ENCODE results near the gene NDN. TPM values are rescaled to one million over a fixed set of nuclear protein-coding genes. Genes with fewer than 3 reads are reported as not detected.
A peak's percentile ranks its signal among the peaks of the same experiment; 100 is the strongest.

The NDN gene
- polyA plus RNA-seq, 1 donor from 2014 or later: 517 TPM

- Histone ChIP-seq H2AFZ (ENCODE audit: low read depth, low read length) (no peak overlapping the region), H3K36me3 (ENCODE audit: insufficient read depth, low read length) (no peaks in the 10 kb centered on the region), H3K9me2 (ENCODE audit: insufficient read depth, low read length) (no peaks in the 10 kb centered on the region), H3K9me3 (ENCODE audit: low read length) (no peaks in the 10 kb centered on the region), H3K9ac (ENCODE audit: low read length) (peak overlapping the region; percentile 89), H3K27ac (ENCODE audit: low read length) (peak overlapping the region; percentile 82), H3F3A (ENCODE audit: insufficient read depth, low read length, poor library complexity, severe bottlenecking) (no peaks in the 10 kb centered on the region), H3K4me2 (ENCODE audit: low read length) (peak overlapping the region; percentile 29), H4K20me1 (ENCODE audit: insufficient read depth) (no peaks in the 10 kb centered on the region), H3K27me3 (ENCODE audit: insufficient read depth, low read depth, low read length) (no peaks in the 10 kb centered on the region), H3K4me3 (ENCODE audit: low read length) (peak overlapping the region; percentile 83), H3K79me2 (replicated peaks; ENCODE audit: insufficient read depth, low read length) (peaks cover 11% of the 10 kb centered on the region)
- TF ChIP-seq MXI1 (conservative IDR thresholded peaks at IDR 0.05; ENCODE audit: poor library complexity, severe bottlenecking) (no peak), EP300 (conservative IDR thresholded peaks at IDR 0.05; ENCODE audit: poor library complexity, severe bottlenecking) (no peak), REST (IDR thresholded peaks at IDR 0.05; ENCODE audit: borderline replicate concordance) (no peak), SMC3 (conservative IDR thresholded peaks at IDR 0.05; ENCODE audit: poor library complexity) (no peak), RAD21 (conservative IDR thresholded peaks at IDR 0.05) (no peak), POLR2AphosphoS5 (IDR thresholded peaks at IDR 0.05) (no peak), CTCF (IDR thresholded peaks at IDR 0.05; ENCODE audit: poor library complexity, severe bottlenecking) (no peak), EZH2 (IDR thresholded peaks at IDR 0.05; ENCODE audit: borderline replicate concordance, insufficient read depth, low read length, poor library complexity, severe bottlenecking) (no peak), TAF1 (IDR thresholded peaks at IDR 0.05; ENCODE audit: low read depth) (no peak)
Measured at GRCh38 chr15:23646165-23647000, 40.7 kb downstream of the NDN start.

DNA sequence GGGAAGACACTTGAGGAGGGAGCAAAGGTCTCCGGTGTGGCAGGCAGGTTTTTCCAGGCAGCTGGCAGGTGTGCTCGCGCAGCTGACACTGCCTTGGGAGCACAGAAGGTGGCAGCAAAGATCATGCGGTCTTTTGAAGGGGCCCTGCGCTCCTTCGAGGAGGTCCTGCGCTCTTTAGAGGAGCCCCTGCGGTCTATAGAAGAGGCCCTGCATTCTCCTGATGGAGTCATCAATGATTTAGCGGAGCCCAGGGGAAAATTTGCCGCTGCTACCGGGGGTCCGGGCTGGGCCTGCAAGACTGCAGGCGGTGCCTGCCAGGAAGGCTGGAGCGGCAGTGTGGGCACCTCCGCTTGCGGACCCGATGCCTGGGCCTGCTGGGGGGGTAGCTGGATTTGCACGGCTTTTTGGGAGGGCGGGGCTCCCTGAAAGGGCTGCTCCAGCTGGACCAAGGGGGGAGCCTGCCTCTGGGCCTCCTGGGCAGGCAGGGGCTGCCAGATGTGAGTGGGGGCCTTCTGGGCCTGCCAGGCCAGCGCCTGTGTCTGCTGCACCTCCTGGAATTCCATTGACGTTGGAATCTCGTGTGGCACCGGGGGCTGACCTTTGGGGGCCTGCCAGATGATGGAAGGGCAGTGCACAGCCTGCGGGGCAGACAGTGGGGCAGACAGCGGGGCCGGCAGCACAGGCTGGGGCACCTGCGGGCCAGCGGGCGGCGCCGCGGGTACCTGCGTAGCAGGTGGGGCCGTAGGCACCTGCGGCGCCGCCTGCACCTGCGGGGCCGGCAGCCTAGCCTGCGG, 41.5 kb downstream of the NDN start:
- Histone ChIP-seq H4K20me1 (ENCODE audit: insufficient read depth) (no peaks in the 10 kb centered on the region), H3F3A (ENCODE audit: insufficient read depth, low read length, poor library complexity, severe bottlenecking) (no peaks in the 10 kb centered on the region), H3K4me3 (ENCODE audit: low read length) (peak overlapping the region; percentile 83), H3K27ac (ENCODE audit: low read length) (peak overlapping the region; percentile 30), H3K9me2 (ENCODE audit: insufficient read depth, low read length) (no peaks in the 10 kb centered on the region), H3K9me3 (ENCODE audit: low read length) (no peaks in the 10 kb centered on the region), H2AFZ (ENCODE audit: low read depth, low read length) (no peak overlapping the region), H3K4me2 (ENCODE audit: low read length) (peak overlapping the region; percentile 34), H3K36me3 (ENCODE audit: insufficient read depth, low read length) (no peaks in the 10 kb centered on the region), H3K79me2 (replicated peaks; ENCODE audit: insufficient read depth, low read length) (peaks cover 11% of the 10 kb centered on the region), H3K27me3 (ENCODE audit: insufficient read depth, low read depth, low read length) (no peaks in the 10 kb centered on the region), H3K9ac (ENCODE audit: low read length) (peak overlapping the region; percentile 48)
- peak; percentile 90 for TF ChIP-seq SMC3 (conservative IDR thresholded peaks at IDR 0.05; ENCODE audit: poor library complexity)
- TF ChIP-seq TAF1 (IDR thresholded peaks at IDR 0.05; ENCODE audit: low read depth): no peak
- TF ChIP-seq RAD21 (conservative IDR thresholded peaks at IDR 0.05): peak; percentile 85
- peak; percentile 78 for TF ChIP-seq CTCF (IDR thresholded peaks at IDR 0.05; ENCODE audit: poor library complexity, severe bottlenecking)
- no peak for TF ChIP-seq MXI1 (conservative IDR thresholded peaks at IDR 0.05; ENCODE audit: poor library complexity, severe bottlenecking)
